Neural progenitor cell (in vitro differentiated cells): ENCODE data around the gene EDC4. TPM values are rescaled to one million over a fixed set of nuclear protein-coding genes. Genes with fewer than 3 reads are reported as not detected.

ENCODE experiments used
- DNase-seq: peaks from one replicate; pipeline ENCODE4 v3.0.0-alpha.2; 2016; ENCODE audit warnings: low spot score
- H2AFZ ChIP-seq: fragments of 200-600 bp; sonication (generic); replicated peaks from 2 replicates; pipeline ENCODE4 v1.6.1; 2016; ENCODE audit warnings: antibody characterized with exemption
- H3F3A ChIP-seq: fragments of 200-600 bp; sonication (generic); 2 replicates; pipeline ENCODE4 v1.6.1; 2016; ENCODE audit warnings: antibody characterized with exemption, low read depth
- H3K27ac ChIP-seq: fragments of 200-600 bp; sonication (generic); 2 replicates; pipeline ENCODE4 v1.5.1; 2016; ENCODE audit warnings: mild to moderate bottlenecking
- H3K27me3 ChIP-seq: fragments of 200-600 bp; sonication (generic); 2 replicates; pipeline ENCODE4 v1.6.1; 2016; ENCODE audit warnings: mild to moderate bottlenecking, moderate library complexity
- H3K36me3 ChIP-seq: fragments of 200-600 bp; sonication (generic); 2 replicates; pipeline ENCODE4 v1.5.1; 2016
- H3K4me1 ChIP-seq: fragments of 200-600 bp; sonication (generic); 2 replicates; pipeline ENCODE4 v1.6.1; 2016; ENCODE audit warnings: mixed run types
- H3K4me2 ChIP-seq: fragments of 200-600 bp; sonication (generic); 2 replicates; pipeline ENCODE4 v1.6.1; 2016
- H3K4me3 ChIP-seq: fragments of 200-600 bp; sonication (generic); 2 replicates; pipeline ENCODE4 v1.5.1; 2016
- H3K79me2 ChIP-seq: fragments of 200-600 bp; sonication (generic); 2 replicates; pipeline ENCODE4 v1.6.1; 2016; ENCODE audit warnings: low read depth
- H3K9ac ChIP-seq: fragments of 200-600 bp; sonication (generic); 2 replicates; pipeline ENCODE4 v1.6.1; 2016
- H3K9me3 ChIP-seq: fragments of 200-600 bp; sonication (generic); 2 replicates; pipeline ENCODE4 v1.5.1; 2016; ENCODE audit warnings: low read depth
- H4K20me1 ChIP-seq: fragments of 200-600 bp; sonication (generic); 2 replicates; pipeline ENCODE4 v1.6.1; 2016; ENCODE audit warnings: low read depth
- H3K27ac Mint-ChIP-seq: 3 replicates; pipeline ENCODE4 v1.8.0; 2021; ENCODE audit warnings: mixed read lengths
- H3K27me3 Mint-ChIP-seq: 2 replicates; pipeline ENCODE4 v1.8.0; 2022; ENCODE audit warnings: low read depth, mild to moderate bottlenecking, inconsistent platforms, moderate library complexity, mixed read lengths; ENCODE audit not compliant: insufficient read depth
- H3K36me3 Mint-ChIP-seq: 3 replicates; pipeline ENCODE4 v1.8.0; 2021; ENCODE audit warnings: mixed read lengths
- H3K4me1 Mint-ChIP-seq: 3 replicates; pipeline ENCODE4 v1.8.0; 2021; ENCODE audit warnings: mixed read lengths
- H3K4me3 Mint-ChIP-seq: 3 replicates; pipeline ENCODE4 v1.8.0; 2021; ENCODE audit warnings: mild to moderate bottlenecking, moderate library complexity, mixed read lengths
- H3K9me3 Mint-ChIP-seq: 3 replicates; pipeline ENCODE4 v1.8.0; 2020; ENCODE audit warnings: mixed read lengths
- EZH2 ChIP-seq: fragments of 200-600 bp; sonication (generic); IDR thresholded peaks from 2 replicates; pipeline ENCODE4 v1.6.1; 2017; ENCODE audit warnings: antibody characterized with exemption, mild to moderate bottlenecking, moderate library complexity
- EZH2phosphoT487 ChIP-seq: fragments of 200-600 bp; sonication (generic); IDR thresholded peaks from 2 replicates; pipeline ENCODE4 v1.6.1; 2017; ENCODE audit warnings: antibody characterized with exemption
- total RNA-seq: library from RNA; depleted of rRNA; stranded (reverse); fragments of >200 nt; gene quantifications from 2 replicates; pipeline ENCODE4 v1.2.3, GENCODE V29; 2015; ENCODE audit warnings: low replicate concordance
- TF ChIP-seq, protein P1 (sequence below): fragments of 200-600 bp; sonication (generic); IDR thresholded peaks from 2 replicates; pipeline ENCODE4 v1.5.1; 2017; ENCODE audit warnings: antibody characterized with exemption, mild to moderate bottlenecking

The EDC4 gene
- total RNA-seq, 1 donor from 2014 or later, result 32.7 TPM

DNA sequence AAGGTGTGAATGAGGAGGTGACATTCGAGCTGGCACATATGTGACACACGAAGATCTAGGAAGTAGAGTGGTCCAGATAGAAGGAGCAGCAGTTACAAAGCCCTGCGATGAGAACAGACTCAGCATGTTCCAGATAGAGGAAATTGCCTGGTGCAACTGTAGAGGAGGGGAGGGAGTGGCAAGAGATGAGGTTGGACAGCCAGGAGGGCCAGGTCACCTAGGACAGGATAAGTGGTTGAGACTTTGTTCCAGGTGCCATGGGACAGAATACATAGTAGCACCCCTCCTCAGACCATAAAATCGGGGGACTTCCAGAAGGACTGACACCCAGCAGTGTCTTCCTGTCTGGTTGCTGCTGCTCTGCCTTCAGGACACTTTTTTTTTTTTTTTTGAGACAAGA, 14.4 kb upstream of the EDC4 start:
- peaks cover 100% of the 10 kb centered on the region for H4K20me1 ChIP-seq
- H3K27me3 ChIP-seq, result no peaks in the 10 kb centered on the region
- no peaks in the 10 kb centered on the region for H3K9me3 ChIP-seq
- H3K9ac ChIP-seq, result no peak overlapping the region
- Mint-ChIP-seq H3K27me3 (peaks cover 2% of the 10 kb centered on the region), H3K27ac (peak overlapping the region; percentile 8), H3K9me3 (no peaks in the 10 kb centered on the region), H3K36me3 (peaks cover 26% of the 10 kb centered on the region), H3K4me3 (no peak overlapping the region), H3K4me1 (peaks cover 20% of the 10 kb centered on the region)
- peaks cover 100% of the 10 kb centered on the region for H3K79me2 ChIP-seq
- no peak overlapping the region for H2AFZ ChIP-seq
- H3F3A ChIP-seq, result peaks cover 2% of the 10 kb centered on the region
- TF ChIP-seq EZH2, result no peak
- TF ChIP-seq, protein P1, sequence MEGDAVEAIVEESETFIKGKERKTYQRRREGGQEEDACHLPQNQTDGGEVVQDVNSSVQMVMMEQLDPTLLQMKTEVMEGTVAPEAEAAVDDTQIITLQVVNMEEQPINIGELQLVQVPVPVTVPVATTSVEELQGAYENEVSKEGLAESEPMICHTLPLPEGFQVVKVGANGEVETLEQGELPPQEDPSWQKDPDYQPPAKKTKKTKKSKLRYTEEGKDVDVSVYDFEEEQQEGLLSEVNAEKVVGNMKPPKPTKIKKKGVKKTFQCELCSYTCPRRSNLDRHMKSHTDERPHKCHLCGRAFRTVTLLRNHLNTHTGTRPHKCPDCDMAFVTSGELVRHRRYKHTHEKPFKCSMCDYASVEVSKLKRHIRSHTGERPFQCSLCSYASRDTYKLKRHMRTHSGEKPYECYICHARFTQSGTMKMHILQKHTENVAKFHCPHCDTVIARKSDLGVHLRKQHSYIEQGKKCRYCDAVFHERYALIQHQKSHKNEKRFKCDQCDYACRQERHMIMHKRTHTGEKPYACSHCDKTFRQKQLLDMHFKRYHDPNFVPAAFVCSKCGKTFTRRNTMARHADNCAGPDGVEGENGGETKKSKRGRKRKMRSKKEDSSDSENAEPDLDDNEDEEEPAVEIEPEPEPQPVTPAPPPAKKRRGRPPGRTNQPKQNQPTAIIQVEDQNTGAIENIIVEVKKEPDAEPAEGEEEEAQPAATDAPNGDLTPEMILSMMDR, result no peak
- no peak overlapping the region for H3K4me3 ChIP-seq
- H3K36me3 ChIP-seq, result no peaks in the 10 kb centered on the region
- H3K4me1 ChIP-seq, result peaks cover 5% of the 10 kb centered on the region
- H3K4me2 ChIP-seq, result no peak overlapping the region
- H3K27ac ChIP-seq, result no peak overlapping the region
- no peak for DNase-seq

DNA sequence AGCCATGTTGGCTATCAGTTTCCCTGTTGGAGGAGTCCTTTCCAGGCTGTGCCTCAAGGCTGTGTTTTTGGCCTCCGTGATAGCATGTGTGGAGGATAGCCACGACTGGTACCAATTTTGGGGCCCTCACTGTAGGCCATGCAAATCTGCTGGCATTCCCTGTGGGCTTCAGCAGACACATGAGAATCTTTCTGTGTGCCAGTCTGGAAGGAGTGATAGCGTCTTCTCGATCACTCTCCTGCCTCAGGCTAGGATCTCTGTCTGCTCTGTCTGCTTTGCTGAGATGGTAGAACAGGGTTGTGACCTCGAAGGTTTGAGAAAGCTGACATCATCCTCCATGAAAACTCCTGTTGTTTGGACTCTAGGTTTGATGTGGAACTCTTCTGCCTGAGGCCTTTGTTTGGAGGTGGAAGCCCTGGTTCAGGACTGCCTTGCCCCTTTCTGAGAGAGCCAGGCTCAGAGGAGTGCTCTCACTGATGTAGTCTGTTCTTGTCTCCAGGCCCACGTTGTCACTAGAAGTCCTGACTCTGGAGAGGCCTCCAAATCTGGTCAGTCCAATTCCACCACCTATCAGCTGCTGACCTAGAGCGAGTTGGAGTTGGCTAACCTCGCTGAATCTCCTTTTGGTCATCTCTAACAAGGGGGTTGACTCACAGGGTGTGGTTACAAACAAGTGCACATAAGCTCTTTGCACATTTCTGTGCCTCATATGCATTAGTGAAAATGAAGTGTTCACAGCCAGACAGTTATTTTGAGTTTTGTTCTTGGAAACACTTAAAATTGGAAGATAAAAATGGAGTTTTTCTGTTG, 12.1 kb upstream of the EDC4 start:
- H3K36me3 ChIP-seq, result no peaks in the 10 kb centered on the region
- H3K9ac ChIP-seq, result no peak overlapping the region
- no peak overlapping the region for H3K4me3 ChIP-seq
- Mint-ChIP-seq H3K9me3 (no peaks in the 10 kb centered on the region), H3K27ac (no peak overlapping the region), H3K4me3 (no peak overlapping the region), H3K27me3 (peaks cover 7% of the 10 kb centered on the region), H3K4me1 (peaks cover 19% of the 10 kb centered on the region), H3K36me3 (peaks cover 30% of the 10 kb centered on the region)
- H3K27me3 ChIP-seq, result no peaks in the 10 kb centered on the region
- no peak overlapping the region for H2AFZ ChIP-seq
- peaks cover 98% of the 10 kb centered on the region for H3K79me2 ChIP-seq
- TF ChIP-seq, protein P1, result no peak
- H3K4me1 ChIP-seq, result peaks cover 8% of the 10 kb centered on the region
- peak overlapping the region; percentile 14 for H3K27ac ChIP-seq
- no peak overlapping the region for H3K4me2 ChIP-seq
- peaks cover 8% of the 10 kb centered on the region for H3F3A ChIP-seq
- peaks cover 99% of the 10 kb centered on the region for H4K20me1 ChIP-seq
- no peaks in the 10 kb centered on the region for H3K9me3 ChIP-seq
- DNase-seq, result no peak

DNA sequence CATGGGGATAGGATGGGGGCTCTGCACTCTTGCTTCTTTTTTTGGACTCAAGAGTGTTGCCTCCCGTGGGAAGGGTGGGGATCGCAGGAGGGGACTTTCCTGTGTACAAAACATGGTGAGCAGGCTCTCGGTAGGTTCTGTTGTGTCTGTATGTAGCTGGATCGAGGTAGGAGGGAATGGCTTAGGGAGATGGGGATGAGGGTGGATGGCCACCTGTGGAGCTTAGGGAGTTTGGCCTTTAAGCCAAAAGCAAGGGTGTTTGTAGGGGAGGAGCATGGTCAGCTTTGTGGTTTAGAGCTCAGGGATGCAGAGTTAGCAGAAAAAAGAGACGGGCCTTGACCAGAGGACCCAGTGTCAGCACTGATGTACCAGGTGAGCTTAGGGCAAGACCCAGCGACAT, 11.0 kb upstream of the EDC4 start:
- peaks cover 98% of the 10 kb centered on the region for H3K79me2 ChIP-seq
- H2AFZ ChIP-seq, result no peak overlapping the region
- H3K4me3 Mint-ChIP-seq, result no peak overlapping the region
- peaks cover 27% of the 10 kb centered on the region for H3K36me3 Mint-ChIP-seq
- H3K27me3 ChIP-seq, result no peaks in the 10 kb centered on the region
- peaks cover 18% of the 10 kb centered on the region for H3K4me1 Mint-ChIP-seq
- H3K27ac Mint-ChIP-seq, result peak overlapping the region; percentile 19
- H3K27ac ChIP-seq, result no peak overlapping the region
- peaks cover 8% of the 10 kb centered on the region for H3K4me1 ChIP-seq
- H3K9me3 ChIP-seq, result no peaks in the 10 kb centered on the region
- TF ChIP-seq EZH2phosphoT487, result no peak
- TF ChIP-seq EZH2, result no peak
- TF ChIP-seq, protein P1, result no peak
- DNase-seq, result no peak
- H3K9ac ChIP-seq, result no peak overlapping the region
- H3K4me2 ChIP-seq, result no peak overlapping the region
- peaks cover 8% of the 10 kb centered on the region for H3F3A ChIP-seq
- H3K27me3 Mint-ChIP-seq, result peaks cover 7% of the 10 kb centered on the region
- H3K9me3 Mint-ChIP-seq, result no peaks in the 10 kb centered on the region
- peaks cover 91% of the 10 kb centered on the region for H4K20me1 ChIP-seq
- no peaks in the 10 kb centered on the region for H3K36me3 ChIP-seq
- no peak overlapping the region for H3K4me3 ChIP-seq
